Osteoblast (primary cell): Measurements from ENCODE around the gene TMEM108. TPM values are rescaled to one million over a fixed set of nuclear protein-coding genes. Genes with fewer than 3 reads are reported as not detected.

Experiments used
- DNase-seq: peaks from one replicate; pipeline ENCODE4 v3.0.0; 2011; ENCODE audit warnings: low spot score, mixed read lengths; ENCODE audit not compliant: insufficient read length; ENCODE audit errors: missing footprints
- H2AFZ ChIP-seq: 2 replicates; pipeline ENCODE4 v1.6.0; 2011; ENCODE audit warnings: mild to moderate bottlenecking, low read length
- H3K27ac ChIP-seq: 2 replicates; pipeline ENCODE4 v1.5.1; 2011; ENCODE audit warnings: mild to moderate bottlenecking, low read depth, low read length, moderate library complexity
- H3K27me3 ChIP-seq: 2 replicates; pipeline ENCODE4 v1.6.0; 2012; ENCODE audit warnings: mild to moderate bottlenecking, control low read depth, inconsistent platforms, low read length, moderate library complexity; ENCODE audit not compliant: insufficient read depth
- H3K36me3 ChIP-seq: 2 replicates; pipeline ENCODE4 v1.5.1; 2011; ENCODE audit warnings: mild to moderate bottlenecking, low read length, control low read depth, moderate library complexity; ENCODE audit not compliant: insufficient read depth
- H3K4me1 ChIP-seq: 2 replicates; pipeline ENCODE4 v1.5.1; 2011; ENCODE audit warnings: mild to moderate bottlenecking, low read length, control low read depth, moderate library complexity; ENCODE audit not compliant: insufficient read depth
- H3K4me2 ChIP-seq: 2 replicates; pipeline ENCODE4 v1.6.0; 2011; ENCODE audit warnings: mild to moderate bottlenecking, low read length; ENCODE audit not compliant: insufficient read depth
- H3K4me3 ChIP-seq: fragments of 200-600 bp; sonication (generic); 3 replicates; pipeline ENCODE4 v1.5.1; 2012; ENCODE audit warnings: mild to moderate bottlenecking, low read length, inconsistent platforms; ENCODE audit not compliant: insufficient read depth
- H3K79me2 ChIP-seq: 2 replicates; pipeline ENCODE4 v1.6.0; 2012; ENCODE audit warnings: mild to moderate bottlenecking, low read length, control low read depth, inconsistent platforms; ENCODE audit not compliant: insufficient read depth
- H3K9me3 ChIP-seq: 2 replicates; pipeline ENCODE4 v1.5.1; 2011; ENCODE audit warnings: low read depth, low read length, control low read depth
- H4K20me1 ChIP-seq: 2 replicates; pipeline ENCODE4 v1.6.0; 2012; ENCODE audit warnings: mild to moderate bottlenecking, low read length, control low read depth; ENCODE audit not compliant: insufficient read depth
- total RNA-seq: library from RNA; depleted of rRNA; stranded (reverse); fragments of >200 nt; gene quantifications from 2 replicates; pipeline ENCODE4 v1.2.3, GENCODE V29; 2012
- TF ChIP-seq, protein P1 (sequence below): IDR thresholded peaks from 2 replicates; pipeline ENCODE4 v1.5.1; 2011; ENCODE audit warnings: mild to moderate bottlenecking, low read depth, low read length, moderate library complexity; ENCODE audit errors: extremely low read depth

The TMEM108 gene
- total RNA-seq, 1 donor = 0.36 TPM

DNA sequence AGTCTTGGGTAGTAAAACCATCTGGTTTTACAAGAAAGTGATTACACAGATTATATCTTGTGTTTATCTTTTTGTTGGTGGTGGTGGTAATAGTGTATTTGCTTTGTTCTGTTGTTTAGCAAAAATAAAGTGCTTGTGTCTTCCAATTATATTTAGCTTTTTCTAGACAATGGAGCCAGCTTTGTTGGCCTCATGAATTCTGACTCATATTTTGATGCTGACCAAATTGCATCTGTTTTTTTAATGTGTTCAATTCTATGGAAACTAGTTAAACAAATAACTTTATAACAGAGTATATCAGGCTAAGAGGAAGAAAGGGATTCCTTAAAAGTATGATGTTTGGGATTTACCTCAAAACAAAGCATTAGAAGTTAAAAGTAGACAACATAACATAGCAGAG is 292.3 kb downstream of the TMEM108 start:
- no peak overlapping the region for H3K4me3 ChIP-seq
- no peaks in the 10 kb centered on the region for H3K9me3 ChIP-seq
- no peak overlapping the region for H3K27ac ChIP-seq
- H3K79me2 ChIP-seq = no peaks in the 10 kb centered on the region
- H3K36me3 ChIP-seq = no peaks in the 10 kb centered on the region
- no peaks in the 10 kb centered on the region for H3K4me1 ChIP-seq
- no peak overlapping the region for H3K4me2 ChIP-seq
- H2AFZ ChIP-seq = no peak overlapping the region
- H3K27me3 ChIP-seq = no peaks in the 10 kb centered on the region
- TF ChIP-seq, protein P1, sequence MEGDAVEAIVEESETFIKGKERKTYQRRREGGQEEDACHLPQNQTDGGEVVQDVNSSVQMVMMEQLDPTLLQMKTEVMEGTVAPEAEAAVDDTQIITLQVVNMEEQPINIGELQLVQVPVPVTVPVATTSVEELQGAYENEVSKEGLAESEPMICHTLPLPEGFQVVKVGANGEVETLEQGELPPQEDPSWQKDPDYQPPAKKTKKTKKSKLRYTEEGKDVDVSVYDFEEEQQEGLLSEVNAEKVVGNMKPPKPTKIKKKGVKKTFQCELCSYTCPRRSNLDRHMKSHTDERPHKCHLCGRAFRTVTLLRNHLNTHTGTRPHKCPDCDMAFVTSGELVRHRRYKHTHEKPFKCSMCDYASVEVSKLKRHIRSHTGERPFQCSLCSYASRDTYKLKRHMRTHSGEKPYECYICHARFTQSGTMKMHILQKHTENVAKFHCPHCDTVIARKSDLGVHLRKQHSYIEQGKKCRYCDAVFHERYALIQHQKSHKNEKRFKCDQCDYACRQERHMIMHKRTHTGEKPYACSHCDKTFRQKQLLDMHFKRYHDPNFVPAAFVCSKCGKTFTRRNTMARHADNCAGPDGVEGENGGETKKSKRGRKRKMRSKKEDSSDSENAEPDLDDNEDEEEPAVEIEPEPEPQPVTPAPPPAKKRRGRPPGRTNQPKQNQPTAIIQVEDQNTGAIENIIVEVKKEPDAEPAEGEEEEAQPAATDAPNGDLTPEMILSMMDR = no peak
- no peaks in the 10 kb centered on the region for H4K20me1 ChIP-seq
- DNase-seq = no peak

DNA sequence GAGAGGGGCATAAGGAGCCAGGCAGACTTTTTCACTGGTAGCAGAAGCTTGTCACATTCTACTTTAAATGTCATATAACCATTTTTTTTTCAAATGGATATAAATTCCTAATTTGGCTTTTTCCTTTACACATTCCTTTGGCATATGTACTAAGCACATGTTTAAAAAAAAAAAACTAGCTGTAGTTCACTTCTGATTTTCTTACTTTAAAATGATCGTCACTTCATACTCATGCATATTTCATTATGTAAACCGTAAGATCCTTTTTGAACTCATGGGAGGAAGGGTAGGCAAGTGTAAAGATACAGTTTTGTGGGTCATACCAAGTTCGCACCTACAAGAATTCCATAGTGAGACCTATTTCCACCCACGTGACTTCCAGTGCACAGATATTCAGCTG is 316.5 kb downstream of the TMEM108 start:
- Histone ChIP-seq H4K20me1 (no peaks in the 10 kb centered on the region), H3K4me3 (no peak overlapping the region), H3K79me2 (no peaks in the 10 kb centered on the region), H3K27ac (no peak overlapping the region), H3K4me1 (no peaks in the 10 kb centered on the region), H3K4me2 (no peak overlapping the region), H3K9me3 (no peaks in the 10 kb centered on the region), H3K27me3 (no peaks in the 10 kb centered on the region), H2AFZ (no peak overlapping the region), H3K36me3 (no peaks in the 10 kb centered on the region)
- TF ChIP-seq, protein P1 = no peak
- no peak for DNase-seq

DNA sequence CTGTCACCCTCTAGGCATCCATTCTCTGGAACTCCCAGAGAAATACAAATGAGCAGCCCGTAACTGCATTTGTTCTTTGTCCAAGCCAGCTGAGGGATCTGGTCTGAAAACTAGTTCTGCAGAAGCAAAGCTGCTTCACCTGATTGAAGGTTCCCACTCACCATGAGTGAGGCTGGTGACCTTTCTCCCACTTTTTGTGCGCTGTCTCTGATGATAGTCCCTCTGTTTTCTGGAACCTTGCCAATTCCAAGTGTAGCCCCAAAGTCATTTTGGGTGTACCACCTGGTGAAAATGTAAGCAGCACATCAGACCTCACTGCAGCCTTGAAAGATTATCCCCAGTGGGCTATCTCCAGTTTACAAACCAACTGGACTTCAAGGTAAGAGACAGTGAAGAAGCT is 322.3 kb downstream of the TMEM108 start:
- H3K27ac ChIP-seq = no peak overlapping the region
- H3K4me3 ChIP-seq = no peak overlapping the region
- no peaks in the 10 kb centered on the region for H3K27me3 ChIP-seq
- H3K4me1 ChIP-seq = no peaks in the 10 kb centered on the region
- no peak for DNase-seq
- H4K20me1 ChIP-seq = no peaks in the 10 kb centered on the region
- H3K79me2 ChIP-seq = no peaks in the 10 kb centered on the region
- no peaks in the 10 kb centered on the region for H3K9me3 ChIP-seq
- H3K36me3 ChIP-seq = no peaks in the 10 kb centered on the region
- TF ChIP-seq, protein P1 = no peak
- H3K4me2 ChIP-seq = no peak overlapping the region
- no peak overlapping the region for H2AFZ ChIP-seq

DNA sequence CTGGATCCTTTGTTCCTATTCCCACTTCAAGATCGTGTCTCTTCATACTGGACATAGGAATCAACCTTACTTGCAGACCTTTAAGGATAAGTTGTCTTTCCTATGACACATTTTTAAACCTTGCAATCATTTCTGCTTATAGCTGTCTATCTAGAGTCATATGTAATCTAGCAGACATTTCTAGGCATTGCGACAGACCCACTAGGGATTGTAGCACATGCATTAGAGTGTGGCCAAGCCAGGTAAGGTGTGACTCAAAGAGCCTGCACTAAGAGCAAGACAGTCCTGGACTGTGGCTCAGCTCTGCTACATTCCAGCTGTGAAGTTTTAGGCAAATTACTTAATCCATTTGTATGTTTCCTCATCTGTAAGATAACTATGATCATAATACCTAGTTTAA is 322.8 kb downstream of the TMEM108 start:
- no peak overlapping the region for H3K27ac ChIP-seq
- no peaks in the 10 kb centered on the region for H4K20me1 ChIP-seq
- no peaks in the 10 kb centered on the region for H3K9me3 ChIP-seq
- no peaks in the 10 kb centered on the region for H3K36me3 ChIP-seq
- TF ChIP-seq, protein P1 = no peak
- no peaks in the 10 kb centered on the region for H3K4me1 ChIP-seq
- H3K4me2 ChIP-seq = no peak overlapping the region
- no peaks in the 10 kb centered on the region for H3K27me3 ChIP-seq
- H3K79me2 ChIP-seq = no peaks in the 10 kb centered on the region
- no peak overlapping the region for H2AFZ ChIP-seq
- H3K4me3 ChIP-seq = no peak overlapping the region
- DNase-seq = no peak
